IPS DF 19.7 (cell line): ENCODE data around the gene P3H3.
"Not testable (repeated sequence)": the region's sequence is repeated elsewhere in the genome, so short reads cannot be mapped to it uniquely, and the experiment has no call there.

Source experiments
- DNase-seq: peaks from one replicate; pipeline ENCODE4 v3.0.0-alpha.2; 2013; ENCODE audit warnings: low read depth, low spot score

P3H3 gene

GRCh38 chr12:6888360-6888759 is 60.2 kb downstream of the P3H3 start:
- no peak for DNase-seq

- DNase-seq = not testable (repeated sequence)
These were observed 60.6 kb downstream of the P3H3 start for GRCh38 chr12:6888794-6889193.
